K562 (cell line): Measurements from ENCODE around the gene IFI27L2. TPM values are rescaled to one million over a fixed set of nuclear protein-coding genes. Genes with fewer than 3 reads are reported as not detected.

Source experiments
- ATAC-seq: fragments of 200-7000 bp; cut with Tn5 transposase; 3 replicates; pipeline ENCODE4 v1.9.1; 2020; ENCODE audit warnings: moderate library complexity
- BruUV-seq: library from RNA; stranded (reverse); fragments of 400-500 nt; replicated peaks from 2 replicates; lab custom pipeline; 2021; lab: Mats Ljungman, UMichigan
- CTCF ChIA-PET: fragments of 300-600 bp; formaldehyde crosslinking; extraction: SDS; loops from one replicate; lab custom pipeline; 2021; ENCODE audit warnings: low intra/inter-chr PET ratio; lab: Yijun Ruan, JAX
- POLR2A ChIA-PET: fragments of 300-600, 350-650 bp; sonication (Branson Sonifier 250); formaldehyde crosslinking; extraction: SDS; loops from one replicate; lab custom pipeline; 2021; ENCODE audit warnings: antibody characterized with exemption, inconsistent platforms; lab: Yijun Ruan, JAX
- DNase-seq, 4 experiments: peaks; one replicate each; pipeline versions ENCODE4 v3.0.0 to v3.0.0-alpha.2; 2011 to 2018; ENCODE audit warnings: low spot score in 3 of 4, mixed read lengths in 3 of 4; ENCODE audit errors: extremely low read depth in 1 of 4
- FAIRE-seq: peaks from 2 replicates; lab custom pipeline; 2011; peaks lifted over from hg19 to GRCh38; lab: Jason Lieb, UNC
- H2AFZ ChIP-seq: 2 replicates; pipeline ENCODE4 v1.6.0; 2011; ENCODE audit warnings: low read depth, low read length, control low read depth, inconsistent platforms
- H3K27ac ChIP-seq: fragments of 200-600 bp; 3 replicates; pipeline ENCODE4 v1.8.0; 2011; ENCODE audit warnings: low read depth, mild to moderate bottlenecking, control low read depth, inconsistent platforms, low read length, moderate library complexity, mixed read lengths; ENCODE audit errors: extremely low read depth
- H3K27me3 ChIP-seq, 2 experiments: fragments of 300-600 bp in 1 of 2; 2 replicates in 1 of 2; 3 replicates in 1 of 2; pipeline versions ENCODE4 v1.6.0 to v1.8.0; 2011; ENCODE audit warnings: inconsistent platforms in 2 of 2, low read length in 2 of 2, mild to moderate bottlenecking in 1 of 2, mixed read lengths in 1 of 2, moderate library complexity in 1 of 2; ENCODE audit not compliant: control insufficient read depth in 2 of 2, insufficient read depth in 2 of 2
- H3K36me3 ChIP-seq: fragments of 300-600 bp; 3 replicates; pipeline ENCODE4 v1.8.0; 2011; ENCODE audit warnings: mild to moderate bottlenecking, low read length, inconsistent platforms; ENCODE audit not compliant: control insufficient read depth, insufficient read depth
- H3K4me1 ChIP-seq, 2 experiments: fragments of 200-600 bp in 1 of 2; replicated peaks in 1 of 2; 2 replicates in 1 of 2; 3 replicates in 1 of 2; pipeline versions ENCODE4 v1.5.1 to v1.8.0; 2011; ENCODE audit warnings: inconsistent platforms in 2 of 2, low read length in 2 of 2, mild to moderate bottlenecking in 1 of 2, mixed read lengths in 1 of 2, moderate library complexity in 1 of 2; ENCODE audit not compliant: control insufficient read depth in 2 of 2, insufficient read depth in 2 of 2
- H3K4me2 ChIP-seq: 2 replicates; pipeline ENCODE4 v1.6.1; 2011; ENCODE audit warnings: low read length, control low read depth, inconsistent platforms, mixed read lengths; ENCODE audit not compliant: insufficient read depth
- H3K4me3 ChIP-seq: fragments of 200-600 bp; sonication (generic), shearing (Covaris generic); 2 replicates; pipeline ENCODE4 v1.5.1; 2016; ENCODE audit warnings: control low read depth, inconsistent platforms
- H3K79me2 ChIP-seq: fragments of 200-600 bp; 3 replicates; pipeline ENCODE4 v1.8.0; 2011; ENCODE audit warnings: low read length, inconsistent platforms; ENCODE audit not compliant: control insufficient read depth, insufficient read depth
- H3K9ac ChIP-seq, 2 experiments: 2 replicates each; pipeline versions ENCODE4 v1.6.0 to v1.6.1; 2011; ENCODE audit warnings: low read depth in 2 of 2, low read length in 2 of 2, control low read depth in 1 of 2, inconsistent platforms in 1 of 2, mild to moderate bottlenecking in 1 of 2, mixed read lengths in 1 of 2; ENCODE audit not compliant: insufficient read depth in 1 of 2
- H3K9me1 ChIP-seq: one replicate; pipeline ENCODE4 v1.6.0; 2011; ENCODE audit warnings: inconsistent platforms, mild to moderate bottlenecking, low read length, moderate library complexity; ENCODE audit not compliant: control insufficient read depth, insufficient read depth
- H3K9me3 ChIP-seq: replicated peaks from 2 replicates; pipeline ENCODE4 v1.5.1; 2011; ENCODE audit warnings: low read depth, low read length, inconsistent platforms; ENCODE audit not compliant: control insufficient read depth, insufficient read depth
- H4K20me1 ChIP-seq: replicated peaks from 2 replicates; pipeline ENCODE4 v1.6.1; 2011; ENCODE audit warnings: low read length, inconsistent platforms, mixed read lengths; ENCODE audit not compliant: control insufficient read depth, insufficient read depth
- ARNT ChIP-seq, 2 experiments: fragments of 450-650 bp; IDR thresholded peaks; 2 replicates each; pipeline ENCODE4 v1.6.1; 2016; ENCODE audit warnings: mild to moderate bottlenecking in 1 of 2
- HMG20B ChIP-seq: fragments of 250-450 bp; sonication (Bioruptor Pico); IDR thresholded peaks from 2 replicates; pipeline ENCODE4 v1.5.0; 2021; ENCODE audit warnings: mild to moderate bottlenecking
- IRF1 ChIP-seq: sonication (generic); formaldehyde crosslinking; IDR thresholded peaks from 2 replicates; pipeline ENCODE4 v1.8.0; 2022; ENCODE audit warnings: missing genetic modification reagents, mild to moderate bottlenecking, borderline replicate concordance
- L3MBTL2 ChIP-seq: fragments of 450-650 bp; IDR thresholded peaks from 2 replicates; pipeline ENCODE4 v1.6.1; 2016; ENCODE audit warnings: mild to moderate bottlenecking, moderate library complexity
- PHB2 ChIP-seq: fragments of 450-650 bp; IDR thresholded peaks from 2 replicates; pipeline ENCODE4 v1.6.1; 2017; ENCODE audit warnings: low read depth
- RBFOX2 ChIP-seq: fragments of 200-400 bp; formaldehyde crosslinking; IDR thresholded peaks from 2 replicates; pipeline ENCODE4 v1.6.1; 2017; ENCODE audit warnings: low read depth, mild to moderate bottlenecking, low read length, moderate library complexity
- SLC30A9 ChIP-seq: fragments of 250-450 bp; sonication (Bioruptor Pico); IDR thresholded peaks from 2 replicates; pipeline ENCODE4 v1.8.0; 2022; ENCODE audit warnings: mild to moderate bottlenecking, moderate library complexity
- TCF3 ChIP-seq: sonication (generic); formaldehyde crosslinking; IDR thresholded peaks from 2 replicates; pipeline ENCODE4 v1.4.0; 2020; ENCODE audit warnings: mild to moderate bottlenecking, missing genetic modification reagents
- ZNF431 ChIP-seq: sonication (generic); formaldehyde crosslinking; IDR thresholded peaks from 2 replicates; pipeline ENCODE4 v1.8.0; 2022; ENCODE audit warnings: mild to moderate bottlenecking, missing genetic modification reagents
- ZNF561 ChIP-seq: fragments of 450-650 bp; formaldehyde crosslinking; conservative IDR thresholded peaks from 2 replicates; pipeline ENCODE4 v1.4.0; 2020; ENCODE audit warnings: mild to moderate bottlenecking, moderate library complexity
- ZNF668 ChIP-seq: fragments of 250-450 bp; sonication (Bioruptor Pico); IDR thresholded peaks from 2 replicates; pipeline ENCODE4 v1.8.0; 2022; ENCODE audit warnings: mild to moderate bottlenecking, inconsistent platforms
- ZZZ3 ChIP-seq: fragments of 450-650 bp; IDR thresholded peaks from 2 replicates; pipeline ENCODE4 v1.6.1; 2016; ENCODE audit warnings: antibody characterized with exemption, mild to moderate bottlenecking, moderate library complexity
- WGBS: fragments of 100-300 bp; shearing (Covaris generic); methylation state at CpG from one replicate; pipeline ENCODE4 v1.1.6; 2016; ENCODE audit warnings: low coverage, mixed read lengths; ENCODE audit not compliant: insufficient coverage; ENCODE audit errors: missing lambda C conversion rate; 5-methylcytosine and 5-hydroxymethylcytosine counted together
- in situ Hi-C: fragments of 300-500 bp; cut with MboI; formaldehyde crosslinking; loops from 4 replicates; pipeline ENCODE4 v1.15.0; 2018; ENCODE audit warnings: inconsistent platforms, mixed read lengths
- intact Hi-C: fragments of 100-400 bp; cut with micrococcal nuclease; formaldehyde crosslinking; loops from 2 replicates; pipeline ENCODE4 v1.14.2; 2022
- polyA plus RNA-seq, 8 experiments: library from polyadenylated mRNA; depleted of rRNA in 4 of 8; stranded (reverse) in 5 of 8; unstranded in 3 of 8; fragments of >200 nt; fragmentation: Nextera tagmentation in 2 of 8; fragmentation: Illumina TruSeq in 1 of 8; extraction: Ambion mirVana in 2 of 8; extraction: Trizol in 1 of 8; gene quantifications; 2 replicates each; pipeline versions ENCODE4 v1.2.1 to v1.2.3, GENCODE V29; 2011 to 2014; ENCODE audit warnings: inconsistent platforms in 1 of 8, missing spikeins in 1 of 8
- total RNA-seq, 7 experiments: library from RNA; depleted of rRNA in 6 of 7; stranded (reverse); fragments of >200 nt in 6 of 7; fragmentation: Illumina TruSeq in 2 of 7; extraction: Trizol in 2 of 7; gene quantifications; 2 replicates each; pipeline versions ENCODE4 v1.2.1 to v1.2.3, GENCODE V29; 2011 to 2021; ENCODE audit warnings: low replicate concordance in 1 of 7

IFI27L2 gene
- total and polyA plus RNA-seq, 9 of the 15 experiments (the other 6 are each of a cell fraction or from before 2014, with no cell fraction given), result 1.0 to 9.3 (median 4.1) TPM

- peak overlapping the region; percentile 88 for H3K4me3 ChIP-seq
- peaks cover 8 to 21% of the 10 kb centered on the region in 2 experiments; a peak in 4 of 5 replicates for H3K4me1 ChIP-seq
- TF ChIP-seq ZNF668 (CRISPR knock-in tag) (no peak), HMG20B (CRISPR knock-in tag) (no peak), SLC30A9 (CRISPR knock-in tag) (no peak), ARNT (IDR thresholded peaks at IDR 0.05) (no peak), IRF1 (CRISPR knock-in tag) (no peak), ZNF561 (CRISPR knock-in tag) (no peak), RBFOX2 (no peak), PHB2 (no peak), L3MBTL2 (no peak), TCF3 (CRISPR knock-in tag) (no peak), ZZZ3 (no peak), ZNF431 (CRISPR knock-in tag) (no peak)
- H3K27me3 ChIP-seq, result no peaks in the 10 kb centered on the region
- 3% methylated on average over 15 of the region's 15 CpGs for WGBS
- peak overlapping the region; percentile 81 for H3K27ac ChIP-seq
- ATAC-seq (no peak), FAIRE-seq (no peak), DNase-seq (peak in 1 of 4 experiments; percentile 25)
- H3K4me2 ChIP-seq, result peak overlapping the region; percentile 92
- H3K9me3 ChIP-seq, result no peaks in the 10 kb centered on the region
- peak overlapping the region; percentile 85 to 95 for H3K9ac ChIP-seq
- no peaks in the 10 kb centered on the region for H3K9me1 ChIP-seq
- POLR2A ChIA-PET, result interaction anchor here (0.6 to 1.4 kb wide), 2 partner anchors 11 to 618 kb away, joined by 3 to 7 read pairs; no protein-coding TSS in a partner anchor
- intact Hi-C loops, result no loop called here
- BruUV-seq, result no TSS peak
- CTCF ChIA-PET, result interaction anchor here (0.6 kb wide), 1 partner anchor 61 kb away, joined by 3 read pairs; no protein-coding TSS in a partner anchor
- H3K79me2 ChIP-seq, result peaks cover 90% of the 10 kb centered on the region
- in situ Hi-C loops, result no loop called here
- peaks cover 9% of the 10 kb centered on the region for H4K20me1 ChIP-seq
- no peak overlapping the region for H2AFZ ChIP-seq
- peaks cover 34% of the 10 kb centered on the region for H3K36me3 ChIP-seq
Observed at GRCh38 chr14:94079891-94080620, 49.3 kb downstream of the IFI27L2 start.
